Stimulated activated CD8-positive, alpha-beta memory T cell treated with anti-CD3 and anti-CD28 coated beads, Interleukin-15, amount 100 ng/mL, for 24 hours (primary cell): ENCODE results near the gene RAMP3.

Experiments
- DNase-seq: peaks from one replicate; pipeline ENCODE4 v3.0.0-alpha.2; 2020; ENCODE audit warnings: low read depth

Gene RAMP3

GRCh38 chr7:45180084-45180986, 22.7 kb downstream of the RAMP3 start:
- no peak for DNase-seq

GRCh38 chr7:45181286-45181960, 23.8 kb downstream of the RAMP3 start:
- no peak for DNase-seq

GRCh38 chr7:45181991-45182855, 24.6 kb downstream of the RAMP3 start:
- DNase-seq: no peak

GRCh38 chr7:45182856-45183710, 25.5 kb downstream of the RAMP3 start:
- DNase-seq: no peak

- no peak for DNase-seq
These were observed 26.2 kb downstream of the RAMP3 start for GRCh38 chr7:45183711-45184210.

- no peak for DNase-seq
These were observed 26.9 kb downstream of the RAMP3 start for GRCh38 chr7:45184326-45185027.

GRCh38 chr7:45185028-45185863, 27.7 kb downstream of the RAMP3 start:
- DNase-seq: no peak

- no peak for DNase-seq
These were observed 28.3 kb downstream of the RAMP3 start for GRCh38 chr7:45185864-45186250.

- DNase-seq: no peak
These were observed 28.7 kb downstream of the RAMP3 start for GRCh38 chr7:45186261-45186813.

GRCh38 chr7:45187089-45187945, 29.7 kb downstream of the RAMP3 start:
- no peak for DNase-seq

- DNase-seq: no peak
These were observed 30.4 kb downstream of the RAMP3 start for GRCh38 chr7:45187946-45188411.

- no peak for DNase-seq
These were observed 31.1 kb downstream of the RAMP3 start for GRCh38 chr7:45188736-45189135.

- no peak for DNase-seq
These were observed 31.8 kb downstream of the RAMP3 start for GRCh38 chr7:45189151-45189970.

- DNase-seq: no peak
These were observed 33.0 kb downstream of the RAMP3 start for GRCh38 chr7:45190406-45191165.

GRCh38 chr7:45191396-45191795, 33.8 kb downstream of the RAMP3 start:
- DNase-seq: no peak

GRCh38 chr7:45192621-45193041, 35.0 kb downstream of the RAMP3 start:
- DNase-seq: no peak

GRCh38 chr7:45193828-45194227, 36.2 kb downstream of the RAMP3 start:
- no peak for DNase-seq
